Fibroblast of lung (primary cell): ENCODE measurements around the gene CEP164. TPM values are rescaled to one million over a fixed set of nuclear protein-coding genes. Genes with fewer than 3 reads are reported as not detected.

Experiments
- DNase-seq, 2 donors: peaks; one replicate each; pipeline versions ENCODE4 v3.0.0 to v3.0.0-alpha.2; 2010; ENCODE audit warnings: low read depth in 2 of 2
- H2AFZ ChIP-seq: 2 replicates; pipeline ENCODE4 v1.5.1; 2012; ENCODE audit warnings: low read length, control low read depth, inconsistent platforms
- H3K27ac ChIP-seq: 2 replicates; pipeline ENCODE4 v1.5.1; 2011; ENCODE audit warnings: low read length, control low read depth; ENCODE audit not compliant: insufficient read depth
- H3K27me3 ChIP-seq: 2 replicates; pipeline ENCODE4 v1.5.1; 2011; ENCODE audit warnings: mild to moderate bottlenecking, low read length; ENCODE audit not compliant: control insufficient read depth, insufficient read depth
- H3K36me3 ChIP-seq: 2 replicates; pipeline ENCODE4 v1.5.1; 2011; ENCODE audit warnings: low read length; ENCODE audit not compliant: control insufficient read depth, insufficient read depth
- H3K4me1 ChIP-seq: 2 replicates; pipeline ENCODE4 v1.5.1; 2011; ENCODE audit warnings: low read length; ENCODE audit not compliant: control insufficient read depth, insufficient read depth; ENCODE audit errors: extremely low read depth
- H3K4me2 ChIP-seq: 2 replicates; pipeline ENCODE4 v1.5.1; 2011; ENCODE audit warnings: low read length, control low read depth; ENCODE audit not compliant: insufficient read depth; ENCODE audit errors: extremely low read depth
- H3K4me3 ChIP-seq, 4 experiments: fragments of 200-600 bp in 1 of 4; sonication (generic) in 1 of 4; replicated peaks in 1 of 4; 2 replicates each; pipeline ENCODE4 v1.5.1; 2011 to 2016; ENCODE audit warnings: low read length in 4 of 4, low read depth in 3 of 4, mild to moderate bottlenecking in 3 of 4, control low read depth in 2 of 4, inconsistent platforms in 1 of 4, mixed read lengths in 1 of 4; ENCODE audit not compliant: insufficient read depth in 1 of 4; ENCODE audit errors: control extremely low read depth in 1 of 4
- H3K79me2 ChIP-seq: 2 replicates; pipeline ENCODE4 v1.5.1; 2012; ENCODE audit warnings: mild to moderate bottlenecking, low read length, inconsistent platforms; ENCODE audit not compliant: control insufficient read depth, insufficient read depth
- H3K9ac ChIP-seq: 2 replicates; pipeline ENCODE4 v1.5.1; 2011; ENCODE audit warnings: mild to moderate bottlenecking, low read length, control low read depth; ENCODE audit not compliant: insufficient read depth
- H3K9me3 ChIP-seq: 2 replicates; pipeline ENCODE4 v1.5.1; 2012; ENCODE audit warnings: low read depth, low read length; ENCODE audit not compliant: control insufficient read depth, insufficient read depth
- H4K20me1 ChIP-seq: 2 replicates; pipeline ENCODE4 v1.5.1; 2011; ENCODE audit warnings: low read length; ENCODE audit not compliant: control insufficient read depth, insufficient read depth; ENCODE audit errors: extremely low read depth
- CTCF ChIP-seq, 2 donors: IDR thresholded peaks in 1 of 2; conservative IDR thresholded peaks in 1 of 2; 1 replicate in 1 of 2; 2 replicates in 1 of 2; pipeline ENCODE4 v1.5.1; 2011 to 2012; ENCODE audit warnings: low read length in 2 of 2, control low read depth in 1 of 2, inconsistent platforms in 1 of 2, low read depth in 1 of 2, mild to moderate bottlenecking in 1 of 2
- EZH2 ChIP-seq: IDR thresholded peaks from 2 replicates; pipeline ENCODE4 v1.5.1; 2012; ENCODE audit warnings: low read length, control low read depth, mild to moderate bottlenecking; ENCODE audit errors: missing control alignments
- polyA plus RNA-seq, 2 donors: library from polyadenylated mRNA; depleted of rRNA in 1 of 2; stranded (reverse) in 1 of 2; unstranded in 1 of 2; fragments of >200 nt; gene quantifications; 2 replicates each; pipeline ENCODE4 v1.2.1, GENCODE V29; 2011 to 2012; ENCODE audit warnings: missing spikeins in 1 of 2
- total RNA-seq: library from RNA; depleted of rRNA; stranded (reverse); fragments of >200 nt; gene quantifications from 2 replicates; pipeline ENCODE4 v1.2.1, GENCODE V29; 2014

The CEP164 gene
- total and polyA plus RNA-seq, 2 donors (not counting 1 experiment from before 2014, with no cell fraction given) = 16.1 to 33.5 TPM

DNA sequence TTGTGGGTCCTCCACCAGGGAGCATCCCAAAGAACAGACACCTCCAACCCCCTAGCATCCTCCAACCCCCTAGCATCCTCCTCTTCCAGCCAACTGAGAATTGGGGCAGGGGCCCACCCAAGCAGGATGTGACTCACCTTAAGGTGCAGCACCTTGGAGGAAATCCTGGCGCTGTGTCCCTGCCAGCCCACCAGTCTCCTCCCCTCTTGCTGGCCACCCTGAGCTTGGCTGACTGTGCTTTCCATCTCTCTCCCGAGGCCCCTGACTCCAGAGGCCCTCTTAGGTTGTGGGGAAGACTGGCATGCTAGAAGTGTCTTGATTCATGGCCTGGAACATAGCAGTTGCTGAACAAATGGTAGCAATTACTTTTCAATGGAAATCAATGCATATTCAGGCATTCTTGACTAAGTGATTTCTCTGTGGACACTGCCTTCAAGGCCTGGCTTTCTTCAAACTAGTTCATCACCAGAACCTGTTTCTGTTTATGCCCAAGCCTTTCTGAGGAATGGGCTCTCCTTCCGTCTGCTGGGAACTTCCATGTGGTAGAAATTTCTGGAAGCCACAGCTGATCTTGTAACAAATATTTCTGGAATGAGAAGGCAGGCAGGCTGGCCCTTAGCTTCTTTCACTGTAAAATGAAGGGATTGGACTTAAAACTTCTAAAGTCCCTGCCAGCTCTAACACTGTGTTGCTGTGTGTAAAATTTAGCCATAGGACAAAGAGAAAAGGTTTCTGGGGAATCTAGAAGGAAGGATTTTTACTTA, 60.5 kb downstream of the CEP164 start:
- Histone ChIP-seq H3K27ac (peak overlapping the region; percentile 23), H3K27me3 (no peaks in the 10 kb centered on the region), H3K9me3 (no peaks in the 10 kb centered on the region), H3K79me2 (no peaks in the 10 kb centered on the region), H3K4me2 (no peak overlapping the region), H3K9ac (no peak overlapping the region), H3K4me3 (no peak overlapping the region), H2AFZ (no peak overlapping the region), H3K36me3 (peaks cover 13% of the 10 kb centered on the region), H4K20me1 (no peaks in the 10 kb centered on the region), H3K4me1 (peaks cover 5% of the 10 kb centered on the region)
- TF ChIP-seq EZH2 (no peak), CTCF (conservative IDR thresholded peaks at IDR 0.05 in 1 of 2, IDR thresholded peaks at IDR 0.05 in 1 of 2; ENCODE audit: low read depth in 1 of 2, low read length in 2 of 2) (no peak)
- peak; percentile 13 to 86 for DNase-seq

GRCh38 chr11:117390743-117391142, 63.1 kb downstream of the CEP164 start:
- no peak overlapping the region for H3K9ac ChIP-seq
- no peaks in the 10 kb centered on the region for H3K79me2 ChIP-seq
- H4K20me1 ChIP-seq = no peaks in the 10 kb centered on the region
- no peak overlapping the region for H3K4me3 ChIP-seq
- H2AFZ ChIP-seq = no peak overlapping the region
- TF ChIP-seq CTCF (conservative IDR thresholded peaks at IDR 0.05 in 1 of 2, IDR thresholded peaks at IDR 0.05 in 1 of 2; ENCODE audit: low read depth in 1 of 2, low read length in 2 of 2) (no peak), EZH2 (no peak)
- no peak overlapping the region for H3K27ac ChIP-seq
- no peak overlapping the region for H3K4me2 ChIP-seq
- H3K9me3 ChIP-seq = no peaks in the 10 kb centered on the region
- H3K27me3 ChIP-seq = no peaks in the 10 kb centered on the region
- peaks cover 20% of the 10 kb centered on the region for H3K36me3 ChIP-seq
- DNase-seq = no peak
- H3K4me1 ChIP-seq = peaks cover 5% of the 10 kb centered on the region

DNA sequence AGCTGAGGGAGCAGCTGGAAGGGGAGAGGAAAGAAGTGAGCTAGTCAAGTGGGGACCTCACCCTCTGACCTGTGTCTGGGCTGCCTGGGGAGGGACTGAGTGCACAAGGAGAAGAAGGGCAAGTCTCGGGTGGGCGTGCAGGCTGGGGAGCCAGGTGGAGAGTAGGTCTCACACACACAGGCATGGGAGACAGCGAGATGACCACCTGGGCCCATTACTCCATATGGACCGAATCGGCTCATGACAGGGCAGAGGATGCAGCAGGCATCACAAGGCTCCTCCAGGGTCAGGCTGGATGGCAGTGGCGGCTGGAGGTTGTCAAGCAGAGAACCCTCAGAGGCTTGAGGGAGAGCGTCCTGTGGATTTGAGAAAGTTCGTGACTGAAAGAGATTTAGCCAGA, 63.5 kb downstream of the CEP164 start:
- TF ChIP-seq EZH2 (no peak), CTCF (conservative IDR thresholded peaks at IDR 0.05 in 1 of 2, IDR thresholded peaks at IDR 0.05 in 1 of 2; ENCODE audit: low read depth in 1 of 2, low read length in 2 of 2) (no peak)
- no peaks in the 10 kb centered on the region for H4K20me1 ChIP-seq
- H2AFZ ChIP-seq = no peak overlapping the region
- no peaks in the 10 kb centered on the region for H3K9me3 ChIP-seq
- H3K4me3 ChIP-seq = no peak overlapping the region
- H3K9ac ChIP-seq = no peak overlapping the region
- H3K27ac ChIP-seq = no peak overlapping the region
- H3K4me2 ChIP-seq = no peak overlapping the region
- no peaks in the 10 kb centered on the region for H3K27me3 ChIP-seq
- no peak for DNase-seq
- H3K4me1 ChIP-seq = peaks cover 5% of the 10 kb centered on the region
- peaks cover 20% of the 10 kb centered on the region for H3K36me3 ChIP-seq
- H3K79me2 ChIP-seq = no peaks in the 10 kb centered on the region
